Astrocyte (in vitro differentiated cells and primary cell): ENCODE data around the gene UBXN1. TPM values are rescaled to one million over a fixed set of nuclear protein-coding genes. Genes with fewer than 3 reads are reported as not detected.
A peak's percentile ranks its signal among the peaks of the same experiment; 100 is the strongest.

Source experiments
- DNase-seq: peaks from one replicate; pipeline ENCODE4 v3.0.0-alpha.2; 2010; ENCODE audit warnings: low read depth
- FAIRE-seq: peaks from 2 replicates; lab custom pipeline; 2011; peaks lifted over from hg19 to GRCh38; lab: Jason Lieb, UNC
- H2AFZ ChIP-seq: 2 replicates; pipeline ENCODE4 v1.6.0; 2012; ENCODE audit warnings: low read depth, low read length, inconsistent platforms
- H3K27ac ChIP-seq: 2 replicates; pipeline ENCODE4 v1.5.1; 2011; ENCODE audit warnings: low read depth, low read length, inconsistent platforms
- H3K27me3 ChIP-seq: 2 replicates; pipeline ENCODE4 v1.6.0; 2011; ENCODE audit warnings: low read length, inconsistent platforms; ENCODE audit not compliant: insufficient read depth
- H3K36me3 ChIP-seq: 2 replicates; pipeline ENCODE4 v1.5.1; 2011; ENCODE audit warnings: low read length, inconsistent platforms; ENCODE audit not compliant: insufficient read depth
- H3K4me1 ChIP-seq: 2 replicates; pipeline ENCODE4 v1.5.1; 2011; ENCODE audit warnings: low read length, inconsistent platforms; ENCODE audit not compliant: insufficient read depth
- H3K4me2 ChIP-seq: 2 replicates; pipeline ENCODE4 v1.6.0; 2012; ENCODE audit warnings: low read length, inconsistent platforms
- H3K4me3 ChIP-seq: 2 replicates; pipeline ENCODE4 v1.5.1; 2011; ENCODE audit warnings: low read depth, mild to moderate bottlenecking, low read length, inconsistent platforms; ENCODE audit not compliant: insufficient read depth
- H3K79me2 ChIP-seq: 2 replicates; pipeline ENCODE4 v1.6.0; 2012; ENCODE audit warnings: mild to moderate bottlenecking, low read length, inconsistent platforms; ENCODE audit not compliant: insufficient read depth
- H3K9ac ChIP-seq: 2 replicates; pipeline ENCODE4 v1.6.0; 2012; ENCODE audit warnings: mild to moderate bottlenecking, low read length, inconsistent platforms
- H3K9me3 ChIP-seq: 2 replicates; pipeline ENCODE4 v1.5.1; 2012; ENCODE audit warnings: low read depth, mild to moderate bottlenecking, low read length, inconsistent platforms; ENCODE audit not compliant: insufficient read depth
- H4K20me1 ChIP-seq: 2 replicates; pipeline ENCODE4 v1.6.0; 2012; ENCODE audit warnings: low read length, inconsistent platforms; ENCODE audit not compliant: insufficient read depth
- H3K27ac Mint-ChIP-seq: one replicate; pipeline ENCODE4 v1.8.0; 2021; ENCODE audit warnings: mild to moderate bottlenecking, mixed read lengths; ENCODE audit not compliant: unreplicated experiment
- H3K27me3 Mint-ChIP-seq: one replicate; pipeline ENCODE4 v1.8.0; 2021; ENCODE audit warnings: low read depth, mixed read lengths; ENCODE audit not compliant: unreplicated experiment
- H3K36me3 Mint-ChIP-seq: one replicate; pipeline ENCODE4 v1.8.0; 2021; ENCODE audit warnings: low read depth, mixed read lengths; ENCODE audit not compliant: unreplicated experiment
- H3K4me1 Mint-ChIP-seq: one replicate; pipeline ENCODE4 v1.8.0; 2021; ENCODE audit warnings: low read depth, mixed read lengths; ENCODE audit not compliant: unreplicated experiment
- H3K4me3 Mint-ChIP-seq: one replicate; pipeline ENCODE4 v1.8.0; 2021; ENCODE audit warnings: mild to moderate bottlenecking, moderate library complexity, mixed read lengths; ENCODE audit not compliant: unreplicated experiment
- H3K9me3 Mint-ChIP-seq: one replicate; pipeline ENCODE4 v1.8.0; 2021; ENCODE audit warnings: mild to moderate bottlenecking, mixed read lengths; ENCODE audit not compliant: unreplicated experiment
- EZH2 ChIP-seq: IDR thresholded peaks from 2 replicates; pipeline ENCODE4 v1.6.1; 2012; ENCODE audit warnings: mild to moderate bottlenecking, low read length, inconsistent platforms; ENCODE audit not compliant: insufficient read depth
- total RNA-seq: library from RNA; stranded (reverse); gene quantifications from 2 replicates; pipeline ENCODE4 v1.2.1, GENCODE V29; 2021
- TF ChIP-seq, protein P1 (sequence below): IDR thresholded peaks from 2 replicates; pipeline ENCODE4 v1.5.1; 2011; ENCODE audit warnings: low read depth, mild to moderate bottlenecking, inconsistent platforms, low read length, moderate library complexity; ENCODE audit not compliant: insufficient read depth

UBXN1 gene
- total RNA-seq, 1 donor from 2014 or later, result 80.0 TPM

DNA sequence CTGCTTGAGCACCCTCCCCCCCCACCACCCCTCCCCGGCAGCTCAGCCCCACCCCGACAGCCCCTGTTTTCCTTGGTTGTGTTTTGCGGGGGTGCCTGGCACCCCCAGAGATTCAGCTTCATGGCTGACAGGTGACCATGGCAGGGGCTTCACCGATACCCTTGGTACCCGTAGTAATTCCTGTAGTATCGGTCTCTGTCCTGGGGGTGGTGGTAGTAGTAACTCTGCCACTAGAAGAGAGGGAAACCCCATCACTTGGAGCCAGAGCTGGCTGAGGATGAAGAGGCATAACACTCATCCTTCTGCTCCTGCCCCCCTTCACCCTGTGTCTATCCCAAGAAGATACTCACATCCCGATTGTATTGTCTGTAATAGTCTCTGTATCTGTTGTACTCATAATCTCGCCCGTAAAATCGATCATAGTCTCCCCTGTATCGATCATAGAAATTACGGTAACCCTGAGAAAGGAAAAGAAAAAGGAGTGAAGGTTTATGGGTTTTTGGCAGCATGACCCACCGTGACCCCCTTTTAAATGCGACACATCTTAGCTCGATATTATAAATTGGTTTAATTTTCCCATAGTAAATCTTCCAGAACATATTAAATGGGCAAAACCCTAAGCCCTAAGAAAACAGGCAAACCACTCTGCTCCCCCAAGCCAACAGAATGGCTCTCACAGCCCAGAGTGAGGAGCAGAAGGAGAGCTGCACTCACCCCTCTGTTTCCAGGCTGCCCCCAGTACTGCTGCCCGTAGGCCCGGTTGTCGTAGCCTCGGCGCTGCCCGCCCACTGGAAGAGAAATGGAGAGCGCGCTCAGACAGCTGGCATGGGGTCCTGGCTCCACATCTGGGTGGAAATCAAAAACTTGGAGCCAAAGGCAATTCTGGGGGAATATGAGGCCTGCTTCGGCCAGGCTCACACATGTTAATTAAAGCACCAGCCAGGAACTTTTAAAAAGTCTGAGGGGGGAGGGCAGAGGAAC, 36.6 kb upstream of the UBXN1 start:
- Histone ChIP-seq H2AFZ (no peak overlapping the region), H3K4me2 (no peak overlapping the region), H4K20me1 (peaks cover 29% of the 10 kb centered on the region), H3K9ac (no peak overlapping the region), H3K27ac (no peak overlapping the region), H3K79me2 (peaks cover 64% of the 10 kb centered on the region), H3K27me3 (no peaks in the 10 kb centered on the region), H3K36me3 (peaks cover 86% of the 10 kb centered on the region), H3K4me1 (no peaks in the 10 kb centered on the region), H3K9me3 (no peaks in the 10 kb centered on the region), H3K4me3 (no peak overlapping the region)
- TF ChIP-seq, protein P1, sequence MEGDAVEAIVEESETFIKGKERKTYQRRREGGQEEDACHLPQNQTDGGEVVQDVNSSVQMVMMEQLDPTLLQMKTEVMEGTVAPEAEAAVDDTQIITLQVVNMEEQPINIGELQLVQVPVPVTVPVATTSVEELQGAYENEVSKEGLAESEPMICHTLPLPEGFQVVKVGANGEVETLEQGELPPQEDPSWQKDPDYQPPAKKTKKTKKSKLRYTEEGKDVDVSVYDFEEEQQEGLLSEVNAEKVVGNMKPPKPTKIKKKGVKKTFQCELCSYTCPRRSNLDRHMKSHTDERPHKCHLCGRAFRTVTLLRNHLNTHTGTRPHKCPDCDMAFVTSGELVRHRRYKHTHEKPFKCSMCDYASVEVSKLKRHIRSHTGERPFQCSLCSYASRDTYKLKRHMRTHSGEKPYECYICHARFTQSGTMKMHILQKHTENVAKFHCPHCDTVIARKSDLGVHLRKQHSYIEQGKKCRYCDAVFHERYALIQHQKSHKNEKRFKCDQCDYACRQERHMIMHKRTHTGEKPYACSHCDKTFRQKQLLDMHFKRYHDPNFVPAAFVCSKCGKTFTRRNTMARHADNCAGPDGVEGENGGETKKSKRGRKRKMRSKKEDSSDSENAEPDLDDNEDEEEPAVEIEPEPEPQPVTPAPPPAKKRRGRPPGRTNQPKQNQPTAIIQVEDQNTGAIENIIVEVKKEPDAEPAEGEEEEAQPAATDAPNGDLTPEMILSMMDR, result no peak
- TF ChIP-seq EZH2, result no peak
- DNase-seq (no peak), FAIRE-seq (no peak)
- H3K4me3 Mint-ChIP-seq, result no peak overlapping the region
- H3K9me3 Mint-ChIP-seq, result no peaks in the 10 kb centered on the region
- peaks cover 18% of the 10 kb centered on the region for H3K4me1 Mint-ChIP-seq
- peaks cover 32% of the 10 kb centered on the region for H3K36me3 Mint-ChIP-seq
- no peaks in the 10 kb centered on the region for H3K27me3 Mint-ChIP-seq
- H3K27ac Mint-ChIP-seq, result peak overlapping the region; percentile 27

DNA sequence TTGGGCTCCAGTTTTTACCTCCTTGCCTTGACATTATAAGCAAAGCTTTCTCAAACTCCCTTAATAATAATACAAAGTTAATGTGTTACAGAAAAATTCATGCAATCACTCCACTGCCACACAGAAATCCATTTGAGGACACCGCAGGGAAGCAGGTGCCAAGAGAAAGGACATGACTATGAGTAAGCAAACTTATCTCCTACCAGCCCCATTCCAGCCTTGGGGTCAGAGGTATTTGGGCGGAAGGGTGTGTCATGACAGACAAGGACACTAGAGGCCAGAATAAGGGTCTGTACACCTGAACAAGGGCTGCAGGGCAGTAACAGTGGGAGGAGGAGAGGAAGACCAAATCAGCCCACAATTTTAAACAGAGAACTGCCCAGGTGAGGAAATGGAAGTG, 34.5 kb upstream of the UBXN1 start:
- Histone ChIP-seq H3K27me3 (no peaks in the 10 kb centered on the region), H3K4me2 (no peak overlapping the region), H3K36me3 (peaks cover 71% of the 10 kb centered on the region), H3K4me1 (peaks cover 16% of the 10 kb centered on the region), H3K4me3 (no peak overlapping the region), H3K79me2 (peaks cover 47% of the 10 kb centered on the region), H3K9me3 (no peaks in the 10 kb centered on the region), H2AFZ (no peak overlapping the region), H4K20me1 (peaks cover 20% of the 10 kb centered on the region), H3K9ac (no peak overlapping the region), H3K27ac (no peak overlapping the region)
- Mint-ChIP-seq H3K27me3 (no peaks in the 10 kb centered on the region), H3K9me3 (no peaks in the 10 kb centered on the region), H3K36me3 (peaks cover 32% of the 10 kb centered on the region), H3K4me3 (peak overlapping the region; percentile 31), H3K4me1 (peaks cover 26% of the 10 kb centered on the region), H3K27ac (peak overlapping the region; percentile 70)
- TF ChIP-seq EZH2, result no peak
- DNase-seq (no peak), FAIRE-seq (no peak)

DNA sequence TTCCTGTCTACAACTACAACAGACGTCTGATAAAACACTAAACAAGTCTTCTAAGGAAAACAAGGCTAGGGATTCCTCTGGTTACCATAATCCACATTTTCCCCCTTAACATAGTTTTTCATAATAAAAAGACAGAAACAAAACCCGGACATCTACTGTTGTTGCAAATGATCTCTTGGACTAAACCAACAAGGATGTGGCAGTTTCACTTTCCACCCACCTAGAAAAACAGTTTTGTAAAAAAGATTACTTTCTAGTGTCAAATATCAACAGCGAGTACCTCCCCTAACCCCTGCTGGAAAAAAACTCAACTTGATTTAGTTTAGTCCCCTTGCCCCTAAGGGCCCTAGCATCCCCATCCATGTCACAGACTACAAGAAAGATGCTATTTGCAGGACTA, 34.0 kb upstream of the UBXN1 start:
- Histone ChIP-seq H3K4me2 (no peak overlapping the region), H4K20me1 (peaks cover 18% of the 10 kb centered on the region), H3K79me2 (peaks cover 44% of the 10 kb centered on the region), H2AFZ (no peak overlapping the region), H3K27ac (no peak overlapping the region), H3K36me3 (peaks cover 68% of the 10 kb centered on the region), H3K4me1 (peaks cover 16% of the 10 kb centered on the region), H3K4me3 (no peak overlapping the region), H3K9me3 (no peaks in the 10 kb centered on the region), H3K9ac (no peak overlapping the region), H3K27me3 (no peaks in the 10 kb centered on the region)
- H3K36me3 Mint-ChIP-seq, result peaks cover 28% of the 10 kb centered on the region
- no peak overlapping the region for H3K27ac Mint-ChIP-seq
- no peak for TF ChIP-seq EZH2
- TF ChIP-seq, protein P1, result no peak
- FAIRE-seq (no peak), DNase-seq (no peak)
- H3K4me3 Mint-ChIP-seq, result no peak overlapping the region
- H3K27me3 Mint-ChIP-seq, result no peaks in the 10 kb centered on the region
- peaks cover 30% of the 10 kb centered on the region for H3K4me1 Mint-ChIP-seq
- no peaks in the 10 kb centered on the region for H3K9me3 Mint-ChIP-seq
